HUES6 (cell line): Measurements from ENCODE around the gene DGCR6L.
"Not testable (repeated sequence)": the region's sequence is repeated elsewhere in the genome, so short reads cannot be mapped to it uniquely, and the experiment has no call there.

Source experiments
- H3K27ac ChIP-seq: 2 replicates; pipeline ENCODE4 v1.7.0; 2013; ENCODE audit warnings: low read depth, mild to moderate bottlenecking, low read length, inconsistent platforms
- H3K27me3 ChIP-seq: 2 replicates; pipeline ENCODE4 v1.6.1; 2013; ENCODE audit warnings: low read length; ENCODE audit not compliant: control insufficient read depth, insufficient read depth
- H3K36me3 ChIP-seq: 2 replicates; pipeline ENCODE4 v1.6.1; 2013; ENCODE audit warnings: low read length; ENCODE audit not compliant: control insufficient read depth, insufficient read depth
- H3K4me1 ChIP-seq: 2 replicates; pipeline ENCODE4 v1.6.1; 2013; ENCODE audit warnings: low read length; ENCODE audit not compliant: control insufficient read depth, insufficient read depth
- H3K4me3 ChIP-seq: 2 replicates; pipeline ENCODE4 v1.5.1; 2013; ENCODE audit warnings: low read depth, low read length
- H3K9ac ChIP-seq: one replicate; pipeline ENCODE4 v1.6.1; 2013; ENCODE audit warnings: mild to moderate bottlenecking, low read length
- H3K9me3 ChIP-seq: 2 replicates; pipeline ENCODE4 v1.6.1; 2013; ENCODE audit warnings: low read depth, low read length; ENCODE audit not compliant: control insufficient read depth, insufficient read depth

The DGCR6L gene

GRCh38 chr22:20319745-20320658 lies at the start of gene DGCR6L:
DGCR6L (minus strand) TSS chr22:20320060; CDS start chr22:20319988, 72 bp downstream.
- H3K9ac ChIP-seq, result peak within 1 kb of the TSS; percentile 95
- peak within 1 kb of the TSS; percentile 92 for H3K27ac ChIP-seq
- peaks cover 36% of the 10 kb centered on the region for H3K4me1 ChIP-seq
- no peaks in the 10 kb centered on the region for H3K9me3 ChIP-seq
- peak within 1 kb of the TSS; percentile 99 for H3K4me3 ChIP-seq
- no peaks in the 10 kb centered on the region for H3K36me3 ChIP-seq
- H3K27me3 ChIP-seq, result no peaks in the 10 kb centered on the region

- not testable (repeated sequence) for H3K27ac ChIP-seq, H3K4me3 ChIP-seq, H3K27me3 ChIP-seq, H3K36me3 ChIP-seq, H3K9ac ChIP-seq, H3K4me1 ChIP-seq, H3K9me3 ChIP-seq
Observed at GRCh38 chr22:20368875-20369274, 49.0 kb upstream of the DGCR6L start.

- not testable (repeated sequence) for H3K27ac ChIP-seq, H3K4me1 ChIP-seq, H3K27me3 ChIP-seq, H3K9ac ChIP-seq, H3K36me3 ChIP-seq, H3K9me3 ChIP-seq, H3K4me3 ChIP-seq
Observed at GRCh38 chr22:20366841-20367240, 47.0 kb upstream of the DGCR6L start.

DNA sequence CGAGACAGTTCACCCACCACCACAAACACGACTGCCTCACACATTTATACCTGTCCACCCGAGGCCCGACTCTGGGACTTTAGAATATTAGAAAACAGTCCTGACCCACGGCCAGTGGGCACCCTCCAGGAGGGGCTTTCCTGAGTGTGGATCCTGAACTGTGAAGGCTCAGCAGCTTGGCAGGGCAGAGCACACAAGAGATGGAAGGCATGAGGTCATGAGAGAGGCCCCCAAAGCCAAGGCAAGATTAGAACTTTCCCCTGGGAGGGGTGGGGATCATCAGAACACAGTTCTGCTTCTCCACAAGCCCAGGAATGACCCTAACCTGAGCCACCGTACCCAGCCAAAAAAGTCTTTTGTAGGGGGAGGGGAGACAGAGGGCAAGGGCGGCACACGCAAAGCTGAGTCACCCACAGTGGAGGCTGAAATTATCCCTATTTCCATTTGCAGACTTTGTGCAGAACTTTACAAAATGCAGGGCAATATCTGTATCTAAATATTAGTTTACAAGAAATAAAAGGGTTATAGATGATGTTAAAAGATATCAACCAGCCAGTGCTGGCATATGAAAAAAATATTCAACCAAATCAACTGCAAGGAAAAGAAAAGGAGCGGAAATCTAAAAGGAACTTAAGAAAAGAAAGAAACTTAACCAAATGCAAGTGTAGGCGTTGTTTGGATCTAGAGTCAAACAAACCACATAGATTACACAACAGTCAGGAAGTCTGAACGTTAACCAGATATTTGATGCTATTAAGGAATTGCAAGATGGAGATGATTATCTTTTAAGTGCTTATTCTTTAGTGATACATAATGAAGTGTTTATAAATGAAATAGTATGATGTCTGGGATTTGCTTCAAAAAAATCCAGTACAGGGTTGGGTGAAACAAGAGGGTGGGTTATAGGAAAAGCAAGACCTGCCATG lies 44.7 kb upstream of the DGCR6L start:
- not testable (repeated sequence) for H3K27me3 ChIP-seq

DNA sequence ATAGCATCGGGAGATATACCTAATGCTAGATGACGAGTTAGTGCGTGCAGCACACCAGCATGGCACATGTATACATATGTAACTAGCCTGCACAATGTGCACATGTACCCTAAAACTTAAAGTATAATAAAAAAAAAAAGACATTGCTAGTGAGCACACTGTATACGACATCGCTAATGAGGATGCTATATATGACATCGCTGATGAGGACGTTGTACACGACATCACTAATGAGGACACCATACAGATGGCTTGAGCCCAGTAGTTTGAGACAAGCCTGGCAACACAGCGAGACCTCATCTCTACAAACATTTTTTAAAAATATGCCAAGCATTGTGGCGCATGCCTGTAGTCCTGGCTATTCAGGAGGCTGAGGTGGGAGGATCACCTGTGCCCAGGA lies 42.5 kb upstream of the DGCR6L start:
- H3K4me1 ChIP-seq, H3K9ac ChIP-seq, H3K27ac ChIP-seq, H3K36me3 ChIP-seq, H3K4me3 ChIP-seq, H3K27me3 ChIP-seq, H3K9me3 ChIP-seq: not testable (repeated sequence)

More for the DNA sequence above, 44.7 kb upstream of the DGCR6L start:
- not testable (repeated sequence) for H3K36me3 ChIP-seq, H3K27ac ChIP-seq, H3K4me1 ChIP-seq, H3K9ac ChIP-seq, H3K4me3 ChIP-seq, H3K9me3 ChIP-seq

DNA sequence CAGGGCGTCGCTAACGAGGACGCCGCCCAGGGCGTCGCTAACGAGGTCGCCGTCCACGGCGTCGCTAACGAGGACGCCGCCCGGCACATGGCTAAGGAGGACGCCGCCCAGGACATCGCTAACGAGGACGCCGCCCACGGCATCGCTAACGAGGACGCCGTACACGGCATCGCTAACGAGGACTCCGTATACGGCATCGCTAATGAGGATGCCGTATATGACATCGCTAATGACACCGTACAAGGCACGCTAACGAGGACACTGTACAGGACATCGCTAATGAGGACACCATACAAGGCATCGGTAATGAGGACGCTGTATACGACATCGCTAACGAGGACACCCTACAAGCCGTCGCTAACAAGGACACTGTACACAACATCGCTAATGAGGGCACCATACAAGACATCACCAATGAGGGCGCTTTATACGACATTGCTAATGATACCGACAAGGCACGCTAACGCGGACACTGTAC lies 41.9 kb upstream of the DGCR6L start:
- not testable (repeated sequence) for H3K27ac ChIP-seq, H3K36me3 ChIP-seq, H3K27me3 ChIP-seq, H3K9ac ChIP-seq, H3K4me3 ChIP-seq, H3K4me1 ChIP-seq, H3K9me3 ChIP-seq

DNA sequence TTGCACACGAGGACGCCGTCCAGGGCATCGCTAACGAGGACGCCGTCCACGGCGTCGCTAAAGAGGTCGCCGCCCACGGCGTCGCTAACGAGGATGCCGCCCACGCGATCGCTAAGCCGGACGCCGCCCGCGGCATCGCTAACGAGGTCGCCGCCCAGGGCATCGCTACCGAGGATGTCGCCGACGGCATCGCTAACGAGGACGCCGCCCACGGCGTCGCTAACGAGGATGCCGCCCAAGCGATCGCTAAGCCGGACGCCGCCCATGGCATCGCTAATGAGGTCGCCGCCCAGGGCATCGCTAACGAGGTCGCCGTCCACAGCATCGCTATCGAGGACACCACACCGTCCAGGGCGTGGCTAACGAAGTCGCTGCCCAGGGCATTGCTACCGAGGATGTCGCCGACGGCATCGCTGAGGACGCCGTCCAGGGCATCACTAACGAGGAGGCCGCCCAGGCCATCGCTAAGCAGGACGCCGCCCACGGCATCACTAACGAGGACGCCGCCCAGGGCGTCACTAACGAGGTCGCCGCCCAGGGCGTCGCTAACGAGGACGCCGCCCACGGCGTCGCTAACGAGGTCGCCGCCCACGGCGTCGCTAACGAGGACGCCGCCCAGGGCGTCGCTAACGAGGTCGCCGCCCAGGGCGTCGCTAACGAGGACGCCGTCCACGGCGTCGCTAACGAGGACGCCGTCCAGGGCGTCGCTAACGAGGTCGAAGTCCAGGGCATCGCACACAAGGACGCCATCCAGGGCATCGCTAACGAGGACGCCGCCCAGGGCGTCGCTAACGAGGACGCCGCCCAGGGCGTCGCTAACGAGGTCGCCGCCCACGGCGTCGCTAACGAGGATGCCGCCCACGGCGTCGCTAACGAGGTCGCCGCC lies 41.2 kb upstream of the DGCR6L start:
- not testable (repeated sequence) for H3K4me3 ChIP-seq

DNA sequence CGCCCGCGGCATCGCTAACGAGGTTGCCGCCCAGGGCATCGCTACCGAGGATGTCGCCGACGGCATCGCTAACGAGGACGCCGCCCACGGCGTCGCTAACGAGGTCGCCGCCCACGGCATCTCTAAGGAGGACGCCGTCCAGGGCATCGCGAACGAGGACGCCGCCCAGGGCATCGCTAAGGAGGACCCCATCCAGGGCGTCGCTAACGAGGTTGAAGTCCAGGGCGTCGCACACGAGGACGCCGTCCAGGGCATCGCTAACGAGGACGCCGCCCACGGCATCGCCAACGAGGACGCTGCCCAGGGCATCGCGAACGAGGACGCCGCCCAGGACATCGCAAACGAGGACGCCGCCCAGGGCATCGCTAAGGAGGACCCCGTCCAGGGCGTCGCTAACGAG lies 40.4 kb upstream of the DGCR6L start:
- H3K27me3 ChIP-seq, H3K9me3 ChIP-seq, H3K36me3 ChIP-seq, H3K27ac ChIP-seq, H3K4me1 ChIP-seq, H3K4me3 ChIP-seq, H3K9ac ChIP-seq: not testable (repeated sequence)

More for the DNA sequence above, 41.2 kb upstream of the DGCR6L start:
- H3K27me3 ChIP-seq, H3K4me1 ChIP-seq, H3K27ac ChIP-seq, H3K36me3 ChIP-seq, H3K9ac ChIP-seq, H3K9me3 ChIP-seq: not testable (repeated sequence)

- not testable (repeated sequence) for H3K4me1 ChIP-seq, H3K9ac ChIP-seq, H3K9me3 ChIP-seq, H3K36me3 ChIP-seq, H3K4me3 ChIP-seq, H3K27ac ChIP-seq, H3K27me3 ChIP-seq
Observed at GRCh38 chr22:20358503-20359239, 38.8 kb upstream of the DGCR6L start.

DNA sequence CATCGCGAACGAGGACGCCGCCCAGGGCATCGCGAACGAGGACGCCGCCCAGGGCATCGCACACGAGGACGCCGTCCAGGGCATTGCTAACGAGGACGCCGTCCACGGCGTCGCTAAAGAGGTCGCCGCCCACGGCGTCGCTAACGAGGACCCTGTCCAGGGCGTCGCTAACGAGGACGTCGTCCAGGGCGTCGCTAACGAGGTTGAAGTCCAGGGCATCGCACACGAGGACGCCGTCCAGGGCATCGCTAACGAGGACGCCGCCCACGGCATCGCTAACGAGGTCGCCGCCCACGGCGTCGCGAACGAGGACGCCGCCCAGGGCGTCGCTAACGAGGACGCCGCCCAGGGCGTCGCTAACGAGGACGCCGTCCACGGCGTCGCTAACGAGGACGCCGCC lies 38.1 kb upstream of the DGCR6L start:
- not testable (repeated sequence) for H3K4me3 ChIP-seq, H3K4me1 ChIP-seq, H3K9ac ChIP-seq, H3K36me3 ChIP-seq, H3K27ac ChIP-seq, H3K9me3 ChIP-seq, H3K27me3 ChIP-seq
